Measurements from ENCODE around the gene CMSS1.

Gene CMSS1

GRCh38 chr3:99945328-99945995, 127.8 kb downstream of the CMSS1 start:
- TF ChIP-seq CTCF (IDR thresholded peaks at IDR 0.05; ENCODE audit: insufficient read depth, low read depth, low read length, missing control alignments), result no peak
- H3K4me3 ChIP-seq (ENCODE audit: low read length), result no peak overlapping the region
- no peak for DNase-seq (ENCODE audit: low read depth)

GRCh38 chr3:99947356-99947755, 129.7 kb downstream of the CMSS1 start:
- H3K4me3 ChIP-seq (ENCODE audit: low read length), result no peak overlapping the region
- DNase-seq (ENCODE audit: low read depth), result no peak
- TF ChIP-seq CTCF (IDR thresholded peaks at IDR 0.05; ENCODE audit: insufficient read depth, low read depth, low read length, missing control alignments), result no peak

GRCh38 chr3:99948467-99949089, 130.9 kb downstream of the CMSS1 start:
- no peak overlapping the region for H3K4me3 ChIP-seq (ENCODE audit: low read length)
- no peak for TF ChIP-seq CTCF (IDR thresholded peaks at IDR 0.05; ENCODE audit: insufficient read depth, low read depth, low read length, missing control alignments)

GRCh38 chr3:99949956-99950670, 132.5 kb downstream of the CMSS1 start:
- no peak for DNase-seq (ENCODE audit: low read depth)
- no peak overlapping the region for H3K4me3 ChIP-seq (ENCODE audit: low read length)
- no peak for TF ChIP-seq CTCF (IDR thresholded peaks at IDR 0.05; ENCODE audit: insufficient read depth, low read depth, low read length, missing control alignments)

More at GRCh38 chr3:99948467-99949089, 130.9 kb downstream of the CMSS1 start:
- no peak for DNase-seq (ENCODE audit: low read depth)

- H3K4me3 ChIP-seq (ENCODE audit: low read length), result no peak overlapping the region
- TF ChIP-seq CTCF (IDR thresholded peaks at IDR 0.05; ENCODE audit: insufficient read depth, low read depth, low read length, missing control alignments), result no peak
- no peak for DNase-seq (ENCODE audit: low read depth)
Measured at GRCh38 chr3:99950921-99951320, 133.3 kb downstream of the CMSS1 start.

- no peak for DNase-seq (ENCODE audit: low read depth)
- TF ChIP-seq CTCF (IDR thresholded peaks at IDR 0.05; ENCODE audit: insufficient read depth, low read depth, low read length, missing control alignments), result no peak
- no peak overlapping the region for H3K4me3 ChIP-seq (ENCODE audit: low read length)
Measured at GRCh38 chr3:99951701-99952100, 134.0 kb downstream of the CMSS1 start.

Data from epithelial cell of esophagus (primary cell).